NCI-H510A treated with DMSO at 0.1 percent for 48 hours (cell line): ENCODE measurements around the gene CLDN19.
"Not testable (repeated sequence)": the region's sequence is repeated elsewhere in the genome, so short reads cannot be mapped to it uniquely, and the experiment has no call there.

Experiments used
- DNase-seq: peaks from one replicate; lab custom pipeline; 2025; lab: John Stamatoyannopoulos, UW

The CLDN19 gene

GRCh38 chr1:42737986-42738677 is 1.9 kb downstream of the CLDN19 start:
- no peak for DNase-seq

DNA sequence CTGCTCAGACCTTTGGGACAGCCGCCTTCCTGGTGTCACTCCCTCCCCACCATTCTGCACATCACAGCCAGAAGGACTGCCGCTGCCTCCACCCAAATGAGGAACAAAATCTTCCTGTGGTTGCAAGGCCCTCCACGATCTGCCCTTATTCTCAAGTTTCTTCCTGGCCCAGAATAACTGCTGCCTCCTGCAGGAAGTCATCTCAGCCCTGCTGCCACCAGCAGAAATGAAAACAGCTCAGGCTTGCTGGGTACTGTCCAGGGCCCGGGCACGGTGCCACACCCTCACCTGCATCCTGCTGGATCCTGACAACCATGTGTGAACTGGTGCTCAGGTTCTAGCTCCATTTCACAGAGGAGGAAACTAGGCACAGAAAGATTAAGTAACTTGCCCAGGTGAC is 2.8 kb downstream of the CLDN19 start:
- peak; percentile 7 for DNase-seq

- no peak for DNase-seq
These were observed 3.4 kb downstream of the CLDN19 start for GRCh38 chr1:42736571-42737200.

GRCh38 chr1:42736152-42736551 is 3.9 kb downstream of the CLDN19 start:
- DNase-seq: no peak

DNA sequence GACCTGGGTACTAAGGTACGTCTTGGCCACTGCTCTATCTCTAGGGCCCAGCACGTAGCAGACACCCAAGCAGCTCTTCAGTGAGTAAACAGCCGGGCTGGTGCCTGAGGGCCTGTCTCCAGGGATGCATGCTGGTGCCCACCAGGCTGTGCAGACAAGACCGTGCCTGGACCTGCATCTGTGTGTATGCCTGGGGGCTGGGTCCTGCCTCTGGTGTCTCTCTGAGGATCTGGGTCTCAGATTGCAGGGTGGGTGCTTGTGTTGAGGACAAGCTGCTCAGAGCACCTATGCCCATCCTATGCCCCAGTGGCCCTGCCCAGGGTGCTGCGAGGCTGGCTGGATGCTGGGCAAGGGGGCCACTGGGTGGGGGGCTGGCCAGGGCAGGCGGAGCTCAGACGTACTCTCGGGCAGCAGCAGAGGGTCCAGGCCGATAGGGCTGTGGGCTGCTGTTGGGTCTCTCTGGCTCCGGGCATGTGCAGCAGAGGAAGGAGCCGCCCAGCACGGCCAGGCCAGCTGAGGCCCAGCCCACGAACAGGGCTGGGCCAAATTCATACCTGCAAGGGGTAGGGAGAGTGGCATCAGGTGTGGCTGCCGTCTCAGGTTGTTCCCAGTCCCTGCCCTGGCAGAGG is 4.4 kb downstream of the CLDN19 start:
- no peak for DNase-seq

GRCh38 chr1:42735056-42735455 is 5.0 kb downstream of the CLDN19 start:
- DNase-seq: no peak

DNA sequence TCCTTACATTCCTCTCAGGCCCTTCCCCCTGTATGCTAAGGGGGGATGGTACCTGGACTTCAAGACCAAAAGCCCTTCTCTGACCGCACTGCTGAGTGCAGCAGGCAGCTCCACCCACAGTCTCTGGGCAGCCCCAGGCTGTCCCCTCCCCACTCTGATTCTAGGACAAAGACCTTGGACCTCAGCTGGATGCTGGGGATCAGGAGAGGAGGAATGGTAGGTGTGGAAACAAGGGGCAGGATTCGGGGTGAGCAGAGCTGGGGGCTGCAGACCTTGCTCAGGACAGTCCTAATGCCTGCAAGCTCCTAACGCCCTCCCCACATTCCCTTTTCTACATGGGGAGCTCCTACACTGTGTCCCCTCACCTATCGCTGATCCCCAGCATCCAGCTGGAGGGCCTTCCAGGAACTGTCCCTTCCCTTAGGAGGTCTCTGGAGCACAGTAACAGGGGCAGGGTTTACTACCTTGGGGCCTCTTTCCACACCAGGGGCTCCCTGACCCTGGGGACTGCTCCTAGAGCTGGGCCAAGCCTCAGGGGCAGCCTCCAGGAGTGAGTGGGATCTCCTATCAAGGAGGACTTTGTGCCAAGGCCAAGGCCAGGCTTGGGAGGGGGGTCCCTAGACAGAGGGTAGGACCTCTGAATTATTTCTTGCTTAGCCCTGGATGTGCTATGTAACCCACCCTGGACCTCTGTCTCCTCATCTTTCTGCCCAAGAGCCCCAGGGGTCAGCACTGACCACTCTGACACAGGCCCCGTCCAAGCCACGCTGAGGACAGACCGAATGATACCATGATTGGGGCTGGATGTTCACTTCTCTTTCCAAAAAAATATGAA is 5.6 kb downstream of the CLDN19 start:
- no peak for DNase-seq

DNA sequence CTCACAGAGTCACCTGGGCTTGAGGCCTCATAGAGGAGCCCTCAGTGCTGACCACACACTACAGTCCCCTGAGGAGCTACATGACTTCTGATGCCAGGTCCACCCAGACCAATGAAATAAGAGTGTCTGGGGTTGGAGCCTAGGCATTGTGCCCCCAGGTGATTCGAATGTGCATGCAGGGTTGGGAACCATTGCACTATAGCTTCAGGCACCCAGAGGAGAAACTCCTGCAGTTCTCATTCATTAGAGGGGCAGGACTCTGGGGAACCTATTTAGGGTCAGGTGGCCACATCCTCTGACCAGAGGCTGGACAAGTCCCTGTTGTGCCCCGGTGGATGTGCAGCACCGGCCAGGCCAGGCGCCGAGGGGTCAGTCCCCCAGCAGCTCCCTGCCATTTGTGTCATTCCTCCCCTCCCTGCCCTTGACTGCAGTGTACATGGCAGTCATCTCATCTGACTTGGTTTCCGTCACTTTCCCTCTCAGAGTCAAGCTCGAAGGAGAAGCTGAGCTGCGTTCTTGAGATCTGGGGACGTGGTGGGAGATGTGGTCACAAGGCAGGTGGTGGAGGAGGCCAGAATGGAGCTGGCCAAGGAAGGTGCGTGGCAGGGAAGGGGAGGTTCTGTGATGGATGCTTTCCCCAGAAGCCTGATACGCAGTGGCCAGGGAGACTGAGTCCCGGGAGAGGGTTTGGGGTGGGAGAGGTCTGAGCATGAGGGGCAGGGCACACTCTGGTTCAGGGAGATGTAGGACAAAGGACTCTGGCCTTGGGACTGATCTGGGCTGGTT is 6.4 kb downstream of the CLDN19 start:
- no peak for DNase-seq

DNA sequence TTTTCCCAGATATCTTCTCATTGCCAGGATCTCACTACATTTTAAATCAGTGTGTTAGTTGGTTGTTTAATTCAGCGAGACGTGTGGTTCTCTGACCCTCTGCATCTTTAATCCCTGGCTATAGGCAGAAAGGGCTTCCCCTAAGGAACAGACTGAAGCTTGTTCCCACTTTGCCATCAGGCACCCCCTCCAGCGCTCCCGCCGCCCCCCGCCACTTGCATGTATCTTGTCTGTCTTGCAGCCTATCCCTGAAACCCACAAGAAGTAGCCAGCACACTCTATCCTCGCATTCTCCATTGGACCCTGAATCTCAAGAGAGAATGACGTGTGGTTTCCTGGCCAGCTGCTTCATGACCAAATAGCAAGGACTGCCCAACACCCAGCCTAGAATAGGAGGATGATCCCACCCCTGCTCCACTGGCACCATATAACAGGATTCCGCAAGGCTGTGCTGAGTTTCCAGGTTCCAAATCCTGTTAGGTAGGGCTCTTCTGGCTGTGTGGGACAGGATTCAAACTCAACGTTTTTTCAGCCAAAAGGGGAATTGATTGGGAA is 7.8 kb downstream of the CLDN19 start:
- DNase-seq: no peak

GRCh38 chr1:42731585-42731984 is 8.5 kb downstream of the CLDN19 start:
- DNase-seq: no peak

- no peak for DNase-seq
These were observed 9.0 kb downstream of the CLDN19 start for GRCh38 chr1:42730988-42731387.

- DNase-seq: no peak
These were observed 10.0 kb downstream of the CLDN19 start for GRCh38 chr1:42730002-42730401.

DNA sequence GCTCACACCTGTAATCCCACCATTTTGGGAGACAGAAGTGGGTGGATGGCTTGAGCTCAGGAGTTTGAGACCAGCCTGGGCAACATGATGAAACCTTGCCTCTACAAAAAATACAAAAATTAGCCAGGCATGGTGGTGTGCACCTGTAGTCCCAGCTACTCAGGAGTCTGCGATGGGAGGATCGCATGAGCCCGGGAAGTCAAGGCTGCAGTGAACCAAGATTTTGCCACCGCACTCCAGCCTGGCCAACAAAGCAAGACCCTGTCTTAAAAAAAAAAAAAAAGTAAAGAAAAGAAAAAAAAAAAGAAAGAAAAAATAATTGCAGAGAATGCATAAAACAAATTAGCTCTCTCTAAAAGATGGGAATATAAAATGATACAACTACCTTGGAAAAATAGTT is 14.2 kb downstream of the CLDN19 start:
- DNase-seq: not testable (repeated sequence)

GRCh38 chr1:42723511-42723910 is 16.5 kb downstream of the CLDN19 start:
- no peak for DNase-seq

- not testable (repeated sequence) for DNase-seq
These were observed 17.6 kb downstream of the CLDN19 start for GRCh38 chr1:42722403-42722802.

GRCh38 chr1:42721926-42722325 is 18.1 kb downstream of the CLDN19 start:
- no peak for DNase-seq

DNA sequence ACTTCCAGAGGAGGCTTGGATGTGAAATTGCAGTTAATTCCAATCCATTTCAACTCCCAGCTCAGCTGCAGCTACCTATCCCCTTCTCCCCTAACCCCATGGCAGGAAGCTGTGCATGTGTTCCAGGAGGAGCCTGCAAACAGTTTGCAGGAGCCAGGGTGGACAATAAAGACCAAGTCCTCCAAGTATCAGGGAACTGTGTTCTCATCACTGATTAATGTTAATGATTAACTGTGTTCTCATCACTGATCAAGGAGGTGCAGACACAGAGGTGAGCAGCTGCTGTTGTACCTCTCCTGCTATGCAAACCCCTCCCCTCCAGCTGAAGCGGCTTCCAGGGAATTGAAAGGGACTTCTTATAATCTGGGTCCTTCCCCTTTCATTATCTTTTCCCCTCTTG is 19.2 kb downstream of the CLDN19 start:
- no peak for DNase-seq

DNA sequence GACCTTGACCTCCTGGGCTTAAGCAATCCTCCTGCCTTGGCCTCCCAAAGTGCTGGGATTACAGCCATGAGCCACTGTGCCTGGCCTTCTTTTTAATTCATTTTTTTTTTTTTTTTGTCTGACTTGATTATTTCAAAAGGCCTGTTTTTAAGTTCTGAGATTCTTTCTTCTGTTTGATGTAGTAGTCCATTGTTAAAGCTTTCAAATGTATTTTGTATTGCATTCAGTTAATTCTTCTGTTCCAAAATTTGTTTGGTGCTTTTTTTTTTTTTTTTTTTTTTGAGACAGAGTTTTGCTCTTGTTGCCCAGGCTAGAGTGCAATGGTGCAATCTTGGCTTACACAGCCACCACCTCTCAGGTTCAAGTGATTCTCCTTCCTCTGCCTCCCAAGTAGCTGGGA is 25.6 kb downstream of the CLDN19 start:
- not testable (repeated sequence) for DNase-seq

GRCh38 chr1:42713293-42713692 is 26.7 kb downstream of the CLDN19 start:
- DNase-seq: no peak

- not testable (repeated sequence) for DNase-seq
These were observed 27.2 kb downstream of the CLDN19 start for GRCh38 chr1:42712808-42713207.

- DNase-seq: no peak
These were observed 36.1 kb downstream of the CLDN19 start for GRCh38 chr1:42703888-42704464.
